Activated CD4-positive, CD25-positive, alpha-beta regulatory T cell (primary cell): ENCODE measurements around the gene ATP1A4.

Experiments used
- DNase-seq, 4 experiments: peaks; one replicate each; lab custom pipeline; 2025; lab: John Stamatoyannopoulos, UW

Gene ATP1A4

DNA sequence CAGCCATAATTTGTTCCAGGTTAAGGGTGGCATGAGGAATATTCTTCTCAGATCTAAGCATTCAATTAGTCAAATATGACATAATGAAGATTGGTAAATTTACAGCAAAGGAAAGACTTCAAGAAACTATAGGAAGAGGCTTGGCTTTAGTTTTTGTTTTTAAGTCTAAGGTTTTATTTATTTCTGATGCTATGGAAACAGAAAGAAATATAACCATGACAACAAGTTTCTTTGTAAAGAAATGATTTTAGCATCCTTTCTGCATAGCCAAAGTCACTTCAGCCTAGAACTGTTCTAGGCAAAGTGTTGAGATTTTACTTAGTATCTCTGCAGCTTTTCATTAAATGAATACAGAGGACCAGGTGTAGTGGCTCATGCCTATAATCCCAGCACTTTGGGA is 81.5 kb downstream of the ATP1A4 start:
- DNase-seq = no peak
